ENCODE data around the gene IGF1R. TPM values are rescaled to one million over a fixed set of nuclear protein-coding genes. Genes with fewer than 3 reads are reported as not detected.

Gene IGF1R
- total and polyA plus RNA-seq, 2 of the 13 experiments (the other 11 are each of a cell fraction or from before 2014, with no cell fraction given), result 15.9 to 18.4 TPM

DNA sequence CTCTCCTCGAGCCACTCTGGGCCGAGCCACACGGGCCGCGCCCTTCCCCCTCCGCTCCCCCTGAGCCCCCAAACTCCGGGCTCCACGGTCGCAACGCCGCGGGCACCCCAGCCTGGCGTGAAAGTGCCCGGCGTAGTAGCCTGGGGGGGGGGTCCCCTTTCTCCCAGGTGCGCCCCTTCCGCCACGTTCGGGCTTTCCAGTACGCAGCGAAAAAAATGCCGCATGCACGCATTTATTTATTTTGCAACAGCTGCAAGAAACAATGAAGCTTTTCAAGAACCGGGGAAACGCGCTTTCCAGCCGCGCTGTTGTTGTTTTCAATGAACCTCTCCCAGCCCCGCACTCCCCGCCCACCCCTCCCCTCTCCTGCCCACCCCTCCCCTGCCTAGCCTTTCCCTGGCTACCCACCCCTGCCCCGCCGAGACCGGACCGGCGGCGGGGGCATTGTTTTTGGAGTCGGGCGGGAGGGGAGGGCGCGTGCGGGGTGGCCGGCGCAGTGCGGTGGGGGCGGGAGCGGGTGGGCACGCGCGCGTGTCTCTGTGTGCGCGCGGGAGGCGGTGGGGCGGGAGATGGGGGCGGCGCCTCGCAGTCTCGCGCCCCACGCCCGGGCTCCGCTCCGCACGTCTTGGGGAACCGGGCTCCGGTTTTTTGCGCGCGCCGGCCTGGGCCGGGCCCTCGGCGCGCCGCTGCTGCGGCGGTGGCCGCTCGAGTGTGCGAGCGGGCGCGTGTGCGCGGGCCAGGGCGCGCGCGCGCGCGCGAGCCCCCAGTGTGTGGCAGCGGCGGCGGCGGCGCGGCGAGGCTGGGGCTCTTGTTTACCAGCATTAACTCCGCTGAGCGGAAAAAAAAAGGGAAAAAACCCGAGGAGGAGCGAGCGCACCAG, at the start of gene IGF1R (continued):
- TF ChIP-seq RXRA (CRISPR knock-in tag; IDR thresholded peaks at IDR 0.05), result no peak
- 0 out of 2 replicates have a peak, but pooled peaks have one; percentile 16 for TF ChIP-seq BHLHE40 (IDR thresholded peaks at IDR 0.05; ENCODE audit: low read length)
- no peak for TF ChIP-seq NCOR1 (IDR thresholded peaks at IDR 0.05; ENCODE audit: borderline replicate concordance, low read length)
- no peak for TF ChIP-seq MTA3 (CRISPR knock-in tag; IDR thresholded peaks at IDR 0.05)
- peak; percentile 10; the same call in 1 of the 2 replicates for TF ChIP-seq ELF3 (CRISPR knock-in tag; IDR thresholded peaks at IDR 0.05)
- TF ChIP-seq SOX6 (IDR thresholded peaks at IDR 0.05), result no peak
- TF ChIP-seq SOX6 (CRISPR knock-in tag; IDR thresholded peaks at IDR 0.05), result 0 out of 2 replicates have a peak, but pooled peaks have one; percentile 10
- TF ChIP-seq MED8 (CRISPR knock-in tag; IDR thresholded peaks at IDR 0.05; ENCODE audit: insufficient replicate concordance), result no peak
- TF ChIP-seq SAP130 (CRISPR knock-in tag; IDR thresholded peaks at IDR 0.05; ENCODE audit: low read depth), result peak; percentile 38
- 0 out of 2 replicates have a peak, but pooled peaks have one; percentile 21 for TF ChIP-seq ZNF441 (CRISPR knock-in tag; IDR thresholded peaks at IDR 0.05; ENCODE audit: borderline replicate concordance)
- peak; percentile 15; the same call in 1 of the 2 replicates for TF ChIP-seq KDM2A (CRISPR knock-in tag; IDR thresholded peaks at IDR 0.05; ENCODE audit: borderline replicate concordance, low read depth)
- TF ChIP-seq, protein P1, sequence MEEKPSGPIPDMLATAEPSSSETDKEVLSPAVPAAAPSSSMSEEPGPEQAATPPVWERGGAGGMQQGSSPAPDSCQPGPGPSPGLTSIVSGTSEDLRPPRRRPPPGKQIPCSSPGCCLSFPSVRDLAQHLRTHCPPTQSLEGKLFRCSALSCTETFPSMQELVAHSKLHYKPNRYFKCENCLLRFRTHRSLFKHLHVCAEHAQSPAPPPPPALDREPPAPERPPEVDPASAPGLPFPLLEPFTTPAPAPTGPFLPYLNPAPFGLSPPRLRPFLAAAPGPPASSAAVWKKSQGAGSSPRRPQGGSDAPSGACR (CRISPR knock-in tag; IDR thresholded peaks at IDR 0.05), result no peak
- 0 out of 2 replicates have a peak, but pooled peaks have one; percentile 47 for TF ChIP-seq ZNF792 (CRISPR knock-in tag; IDR thresholded peaks at IDR 0.05)
- no peak for TF ChIP-seq CHD2 (IDR thresholded peaks at IDR 0.05; ENCODE audit: low read depth, low read length)
- TF ChIP-seq, protein P2, sequence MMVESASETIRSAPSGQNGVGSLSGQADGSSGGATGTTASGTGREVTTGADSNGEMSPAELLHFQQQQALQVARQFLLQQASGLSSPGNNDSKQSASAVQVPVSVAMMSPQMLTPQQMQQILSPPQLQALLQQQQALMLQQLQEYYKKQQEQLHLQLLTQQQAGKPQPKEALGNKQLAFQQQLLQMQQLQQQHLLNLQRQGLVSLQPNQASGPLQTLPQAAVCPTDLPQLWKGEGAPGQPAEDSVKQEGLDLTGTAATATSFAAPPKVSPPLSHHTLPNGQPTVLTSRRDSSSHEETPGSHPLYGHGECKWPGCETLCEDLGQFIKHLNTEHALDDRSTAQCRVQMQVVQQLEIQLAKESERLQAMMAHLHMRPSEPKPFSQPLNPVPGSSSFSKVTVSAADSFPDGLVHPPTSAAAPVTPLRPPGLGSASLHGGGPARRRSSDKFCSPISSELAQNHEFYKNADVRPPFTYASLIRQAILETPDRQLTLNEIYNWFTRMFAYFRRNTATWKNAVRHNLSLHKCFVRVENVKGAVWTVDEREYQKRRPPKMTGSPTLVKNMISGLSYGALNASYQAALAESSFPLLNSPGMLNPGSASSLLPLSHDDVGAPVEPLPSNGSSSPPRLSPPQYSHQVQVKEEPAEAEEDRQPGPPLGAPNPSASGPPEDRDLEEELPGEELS (CRISPR knock-in tag; IDR thresholded peaks at IDR 0.05), result peak; percentile 13; the same call in 1 of the 2 replicates
- TF ChIP-seq PPARG (CRISPR knock-in tag; conservative IDR thresholded peaks at IDR 0.05), result no peak
- TF ChIP-seq, protein P3, sequence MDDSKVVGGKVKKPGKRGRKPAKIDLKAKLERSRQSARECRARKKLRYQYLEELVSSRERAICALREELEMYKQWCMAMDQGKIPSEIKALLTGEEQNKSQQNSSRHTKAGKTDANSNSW (CRISPR knock-in tag; IDR thresholded peaks at IDR 0.05; ENCODE audit: borderline replicate concordance), result peak; percentile 1; the same call in 1 of the 2 replicates
- TF ChIP-seq SRSF1 (optimal IDR thresholded peaks at IDR 0.05; ENCODE audit: low read depth, low read length), result no peak
- no peak for TF ChIP-seq ZSCAN31 (CRISPR knock-in tag; IDR thresholded peaks at IDR 0.05; ENCODE audit: low read depth)
- no peak for TF ChIP-seq KLF16 (CRISPR knock-in tag; IDR thresholded peaks at IDR 0.05)
- no peak for TF ChIP-seq HOXA9 (CRISPR knock-in tag; IDR thresholded peaks at IDR 0.05; ENCODE audit: borderline replicate concordance)
- no peak for TF ChIP-seq ZNF850 (CRISPR knock-in tag; conservative IDR thresholded peaks at IDR 0.05)
- TF ChIP-seq EZH2 (conservative IDR thresholded peaks at IDR 0.05; ENCODE audit: low read depth, low read length), result no peak
- TF ChIP-seq, protein P4, sequence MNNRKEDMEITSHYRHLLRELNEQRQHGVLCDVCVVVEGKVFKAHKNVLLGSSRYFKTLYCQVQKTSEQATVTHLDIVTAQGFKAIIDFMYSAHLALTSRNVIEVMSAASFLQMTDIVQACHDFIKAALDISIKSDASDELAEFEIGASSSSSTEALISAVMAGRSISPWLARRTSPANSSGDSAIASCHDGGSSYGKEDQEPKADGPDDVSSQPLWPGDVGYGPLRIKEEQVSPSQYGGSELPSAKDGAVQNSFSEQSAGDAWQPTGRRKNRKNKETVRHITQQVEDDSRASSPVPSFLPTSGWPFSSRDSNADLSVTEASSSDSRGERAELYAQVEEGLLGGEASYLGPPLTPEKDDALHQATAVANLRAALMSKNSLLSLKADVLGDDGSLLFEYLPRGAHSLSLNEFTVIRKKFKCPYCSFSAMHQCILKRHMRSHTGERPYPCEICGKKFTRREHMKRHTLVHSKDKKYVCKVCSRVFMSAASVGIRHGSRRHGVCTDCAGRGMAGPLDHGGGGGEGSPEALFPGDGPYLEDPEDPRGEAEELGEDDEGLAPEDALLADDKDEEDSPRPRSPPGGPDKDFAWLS (CRISPR knock-in tag; IDR thresholded peaks at IDR 0.05; ENCODE audit: borderline replicate concordance), result no peak
